GM23248 (cell line): ENCODE results near the gene GOLGA6L10.
"Not testable (repeated sequence)": the region's sequence is repeated elsewhere in the genome, so short reads cannot be mapped to it uniquely, and the experiment has no call there.

Experiments
- EZH2 ChIP-seq: fragments of 200-600 bp; sonication (generic); IDR thresholded peaks from 2 replicates; pipeline ENCODE4 v1.6.1; 2018; ENCODE audit warnings: antibody characterized with exemption, mild to moderate bottlenecking; ENCODE audit not compliant: insufficient read depth, poor library complexity, severe bottlenecking
- EZH2phosphoT487 ChIP-seq: fragments of 200-600 bp; sonication (generic); IDR thresholded peaks from 2 replicates; pipeline ENCODE4 v1.6.1; 2018; ENCODE audit warnings: antibody characterized with exemption, moderate library complexity, mild to moderate bottlenecking, low read depth; ENCODE audit not compliant: insufficient read depth

DNA sequence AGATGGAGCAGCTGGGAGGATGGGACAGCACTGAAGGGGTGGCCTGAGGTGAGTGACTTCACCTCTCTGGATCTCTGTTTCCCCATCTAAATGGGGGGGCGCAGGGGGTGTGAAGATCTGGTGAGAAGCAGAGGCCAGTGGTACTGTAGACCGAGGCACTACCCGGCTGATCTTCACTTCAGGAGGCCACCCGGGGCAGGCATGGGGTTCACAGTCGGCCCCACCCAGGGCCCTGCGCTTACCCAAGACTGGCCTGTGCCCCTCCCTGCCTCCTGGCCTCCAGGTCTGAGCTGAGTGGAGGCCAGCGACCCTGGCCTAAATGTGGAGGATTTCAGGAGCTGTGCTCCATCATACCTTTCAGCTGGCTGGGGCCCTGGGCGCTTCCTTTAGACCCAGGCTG is 31.0 kb downstream of the GOLGA6L10 start:
- not testable (repeated sequence) for TF ChIP-seq EZH2phosphoT487, EZH2
